Measurements from ENCODE around the gene ADGRG1.

Gene ADGRG1

DNA sequence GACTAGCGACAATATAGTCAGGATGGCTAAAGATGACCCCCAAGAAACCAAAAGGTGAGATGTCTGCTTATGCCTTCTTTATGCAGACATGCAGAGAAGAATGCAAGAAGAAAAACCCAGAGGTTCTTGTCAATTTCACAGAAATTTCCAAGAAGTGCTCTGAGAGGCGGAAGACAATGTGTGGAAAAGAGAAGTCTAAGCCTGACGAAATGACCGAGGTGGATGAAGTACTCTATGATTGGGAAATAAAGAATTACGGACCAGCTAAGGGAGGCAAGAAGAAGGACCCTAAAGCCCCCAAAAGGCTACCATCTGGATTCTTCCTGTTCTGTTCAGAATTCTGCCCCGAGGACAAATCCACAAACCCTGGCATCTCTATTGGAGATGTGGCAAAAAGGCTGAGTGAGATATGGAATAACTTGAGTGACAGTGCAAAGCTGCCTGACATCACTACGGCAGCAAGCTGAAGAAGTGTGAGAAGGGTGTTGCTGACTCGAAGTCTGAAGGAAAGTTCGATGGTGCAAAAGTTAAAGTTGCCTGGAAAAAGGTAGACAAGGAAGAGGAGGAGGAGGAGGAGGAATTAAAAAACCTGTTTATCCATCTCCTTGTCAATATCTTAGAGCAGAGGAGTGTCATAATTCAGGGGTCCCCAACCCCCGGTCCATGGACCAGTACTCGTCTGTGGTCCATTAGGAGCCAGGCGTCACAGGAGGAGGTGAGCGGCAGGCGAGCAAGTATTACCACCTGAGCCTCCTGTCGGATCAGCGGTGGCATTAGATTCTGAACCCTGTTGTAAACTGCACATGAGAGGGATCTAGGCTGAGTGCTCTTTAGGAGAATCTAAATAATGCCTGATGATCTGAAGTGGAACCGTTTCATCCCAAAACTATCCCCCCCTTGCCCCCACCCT is 25.1 kb upstream of the ADGRG1 start:
- DNase-seq = no peak
- intact Hi-C loops (cut with DNase I) = no loop called here

DNA sequence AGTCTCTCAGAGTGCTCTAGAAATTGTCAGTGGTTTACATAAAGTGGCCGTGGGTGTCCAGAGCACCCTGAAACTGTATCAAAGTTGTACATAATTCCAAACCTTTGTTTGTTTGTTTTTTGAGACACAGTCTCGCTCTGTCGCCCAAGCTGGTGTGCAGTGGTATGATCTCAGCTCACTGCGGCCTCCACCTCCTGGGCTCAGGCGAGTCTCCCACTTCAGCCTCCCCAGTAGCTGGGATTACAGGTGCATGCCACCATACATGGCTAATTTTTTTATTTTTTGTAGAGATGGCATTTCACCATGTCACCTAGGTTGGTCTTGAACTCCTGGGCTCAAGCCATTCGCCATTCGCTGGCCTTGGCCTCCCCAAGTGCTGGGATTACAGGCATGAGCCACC is 24.3 kb upstream of the ADGRG1 start:
- intact Hi-C loops (cut with DNase I) = no loop called here

DNA sequence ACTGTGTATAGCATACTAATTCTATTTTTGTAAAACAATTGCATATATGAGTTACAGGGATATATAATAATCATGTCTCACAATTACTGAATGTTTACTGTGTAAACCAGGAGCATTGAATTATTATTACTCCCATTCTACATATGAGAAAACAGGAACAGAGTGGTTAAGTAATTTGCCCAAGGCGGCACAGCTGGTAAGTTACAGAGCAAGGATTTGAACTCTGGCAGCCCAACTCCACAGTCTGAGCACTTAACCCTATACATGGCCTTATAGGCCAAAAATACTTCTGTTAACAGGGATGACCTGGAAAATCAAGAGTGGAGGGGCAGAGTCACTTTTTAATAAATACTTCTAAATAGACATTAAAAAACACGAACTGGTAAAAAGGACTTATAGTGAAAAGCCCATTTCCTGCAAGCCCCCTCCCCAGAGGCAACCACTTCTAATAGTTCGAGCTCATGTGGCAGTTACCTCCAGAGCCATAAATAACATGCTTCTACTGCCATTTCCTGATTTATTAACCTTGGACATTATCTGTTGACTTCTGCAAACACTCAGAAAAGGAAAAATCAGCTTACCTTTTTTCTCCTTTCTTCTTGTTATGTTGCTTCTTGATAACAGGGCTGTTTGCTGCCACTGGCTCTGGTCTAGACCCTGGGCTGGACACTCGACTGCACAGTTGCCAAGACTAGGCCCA is 22.1 kb upstream of the ADGRG1 start:
- intact Hi-C loops (cut with DNase I) = no loop called here
- DNase-seq = no peak

More for the DNA sequence above, 24.3 kb upstream of the ADGRG1 start:
- no peak for DNase-seq

DNA sequence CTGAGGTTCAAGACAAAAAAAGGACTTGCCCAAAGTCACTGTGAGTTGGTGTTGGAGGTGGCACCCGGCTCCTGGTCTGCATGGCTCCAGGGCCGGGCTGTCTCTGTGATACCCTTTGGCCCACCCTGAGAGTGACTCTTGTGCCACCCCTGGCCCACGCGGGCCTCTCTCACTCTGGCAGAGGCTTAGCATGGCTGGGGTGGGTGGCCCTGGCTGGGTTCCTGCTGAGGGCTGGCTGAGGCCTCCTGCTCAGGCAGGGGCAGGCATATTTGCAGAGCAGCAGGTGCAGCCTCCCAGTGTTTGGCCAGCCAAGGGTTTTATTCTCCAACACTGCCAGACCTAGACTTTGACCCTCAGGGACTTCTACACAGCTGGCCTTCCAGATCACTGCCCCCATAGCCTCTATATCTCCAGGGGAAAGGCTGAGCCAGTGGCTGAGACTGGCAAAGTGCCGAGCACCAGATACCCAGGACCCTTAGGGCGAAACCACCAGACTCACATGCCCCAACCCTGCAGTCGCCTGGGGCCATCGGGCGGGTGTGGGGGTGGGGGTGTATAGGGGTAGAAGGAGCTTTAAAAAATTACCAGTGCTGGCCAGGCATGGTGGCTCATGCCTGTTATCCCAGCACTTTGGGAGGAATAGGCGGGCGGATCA is 21.5 kb upstream of the ADGRG1 start:
- intact Hi-C loops (cut with DNase I) = no loop called here

DNA sequence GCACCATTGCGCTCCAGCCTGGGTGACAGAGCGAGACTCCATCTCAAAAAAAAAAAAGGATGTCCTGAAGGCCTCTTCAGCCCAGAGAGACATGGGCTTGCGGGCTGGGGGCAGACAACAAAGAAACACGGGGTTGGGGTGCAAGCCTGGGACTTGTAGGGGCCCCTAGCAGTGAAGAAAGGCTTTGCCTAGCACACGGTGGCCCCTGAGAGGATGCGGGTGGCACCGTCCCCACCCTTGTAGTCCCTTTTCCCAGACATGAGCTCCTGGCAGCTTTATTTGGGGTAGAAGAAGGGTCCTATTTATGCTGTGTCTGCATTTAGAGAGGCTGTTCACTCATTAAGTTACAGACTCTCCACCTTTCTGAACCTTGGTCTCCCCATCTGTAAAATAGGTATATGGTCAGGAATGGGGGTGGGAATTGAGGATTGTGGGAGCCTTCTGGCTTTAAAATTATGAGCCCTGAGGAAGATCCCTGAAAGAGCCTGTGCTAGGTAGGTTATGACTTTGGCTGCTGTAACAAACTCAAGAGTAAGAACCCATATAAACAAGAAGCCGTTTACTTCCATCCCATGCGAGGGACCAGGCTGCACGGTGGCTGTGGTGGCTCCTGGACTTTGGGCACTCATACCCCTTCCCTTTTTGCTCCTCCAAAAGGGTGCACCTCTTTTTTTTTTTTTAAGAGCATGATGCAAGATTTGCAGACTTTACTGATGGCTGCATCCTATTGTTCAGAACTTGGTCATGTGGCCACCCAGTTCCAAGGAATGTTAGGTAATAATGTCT is 20.6 kb upstream of the ADGRG1 start:
- peak in 1 of 10 donors; percentile 39 for DNase-seq
- intact Hi-C loops (cut with DNase I) = no loop called here

More for the DNA sequence above, 21.5 kb upstream of the ADGRG1 start:
- peak in 1 of 10 donors; percentile 69 for DNase-seq

DNA sequence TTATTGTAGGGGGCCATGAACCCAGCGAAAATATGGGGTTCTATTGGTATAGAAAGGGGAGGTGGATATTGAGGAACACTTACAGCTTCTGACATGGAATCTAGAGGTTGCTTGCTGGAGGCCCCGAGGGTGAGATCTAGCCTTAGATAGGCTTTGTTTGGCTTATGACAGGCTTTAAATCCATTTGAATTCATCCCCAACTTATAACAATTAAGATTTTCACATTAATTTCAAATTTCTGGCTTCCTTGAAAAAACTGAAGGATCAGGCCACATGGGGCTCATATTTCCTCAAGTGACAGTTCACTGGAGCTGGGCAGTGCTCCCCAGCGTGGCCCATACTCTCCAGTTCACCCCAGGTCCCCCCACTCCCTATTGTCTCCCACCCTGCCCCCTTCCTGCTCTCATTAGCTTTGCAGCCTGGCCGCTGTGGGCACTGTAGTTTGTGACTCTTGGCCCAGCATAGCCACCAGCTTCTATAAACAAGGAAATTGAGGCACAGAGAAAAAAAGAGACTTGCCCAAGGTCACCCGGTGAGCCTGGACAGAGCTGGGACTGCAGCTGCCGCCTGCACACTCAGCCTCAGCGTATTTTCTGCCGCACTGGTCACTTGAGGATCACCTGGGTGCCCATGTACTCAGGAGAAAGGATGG is 19.8 kb upstream of the ADGRG1 start:
- DNase-seq = peak in 3 of 10 donors; percentile 7 to 33 (median 27)
- intact Hi-C loops (cut with DNase I) = no loop called here

DNA sequence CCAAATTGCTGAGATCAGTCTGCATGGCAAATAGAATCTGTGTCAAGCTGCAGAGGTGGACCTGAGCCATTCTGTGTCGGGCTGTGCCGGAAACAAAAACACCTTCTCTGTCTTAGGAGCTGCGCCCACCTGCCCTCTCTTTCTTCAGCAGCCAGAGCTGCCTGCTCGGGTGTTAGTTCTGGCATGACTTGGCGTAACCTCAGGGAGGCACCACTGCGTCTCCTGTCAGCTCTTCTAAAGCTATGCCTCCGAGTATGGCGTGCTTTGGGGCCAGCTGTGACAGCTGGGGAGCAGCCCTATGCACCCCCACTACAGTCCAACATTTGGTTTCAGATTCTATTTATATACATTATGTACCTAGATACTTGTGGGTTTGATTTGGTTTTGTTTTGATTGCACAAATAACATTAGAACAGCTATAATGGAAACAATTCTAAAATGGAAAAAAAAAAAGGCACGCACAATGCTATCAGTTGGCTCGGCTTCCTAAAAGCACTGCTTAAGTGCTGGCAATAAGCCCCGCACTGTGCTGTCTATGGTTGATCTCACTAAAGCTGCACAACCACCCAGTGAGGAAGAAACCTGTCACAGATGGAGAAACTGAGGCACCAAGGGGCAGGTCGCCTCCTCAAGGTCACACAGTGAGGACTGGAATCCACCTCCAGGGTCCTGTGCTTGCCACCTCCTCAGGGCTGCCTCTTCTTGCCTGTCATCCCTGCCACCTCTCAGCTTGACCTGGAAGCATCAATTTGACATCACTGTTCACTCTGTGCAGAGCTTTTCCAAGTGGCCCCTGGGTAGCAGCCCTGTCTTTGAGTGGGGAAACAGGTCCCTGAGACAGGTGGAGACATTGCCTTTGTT is 18.7 kb upstream of the ADGRG1 start:
- DNase-seq = peak in 5 of 10 donors; percentile 48 to 93 (median 65)
- intact Hi-C loops (cut with DNase I) = no loop called here

DNA sequence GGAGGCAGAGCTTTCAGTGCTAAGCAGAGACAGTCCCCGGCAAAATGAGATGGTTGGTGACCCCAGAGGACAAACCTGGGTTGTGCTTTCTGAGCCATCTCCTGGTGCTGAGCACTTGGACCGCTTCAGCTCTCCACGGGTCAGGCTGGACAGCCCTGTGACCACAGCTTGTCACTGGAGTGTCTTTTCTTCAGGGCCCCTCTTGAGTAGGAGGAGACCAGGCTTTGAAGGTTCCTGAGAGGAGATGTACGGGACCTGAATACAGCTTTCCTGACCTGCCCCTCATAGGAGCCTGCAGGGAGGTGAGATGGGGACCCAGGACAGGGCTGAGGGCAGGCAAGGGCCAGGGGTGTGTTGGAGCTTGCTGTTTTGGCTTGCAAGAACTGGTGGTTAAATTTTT is 17.8 kb upstream of the ADGRG1 start:
- DNase-seq = peak in 2 of 10 donors; percentile 14 to 65
- intact Hi-C loops (cut with DNase I) = no loop called here

DNA sequence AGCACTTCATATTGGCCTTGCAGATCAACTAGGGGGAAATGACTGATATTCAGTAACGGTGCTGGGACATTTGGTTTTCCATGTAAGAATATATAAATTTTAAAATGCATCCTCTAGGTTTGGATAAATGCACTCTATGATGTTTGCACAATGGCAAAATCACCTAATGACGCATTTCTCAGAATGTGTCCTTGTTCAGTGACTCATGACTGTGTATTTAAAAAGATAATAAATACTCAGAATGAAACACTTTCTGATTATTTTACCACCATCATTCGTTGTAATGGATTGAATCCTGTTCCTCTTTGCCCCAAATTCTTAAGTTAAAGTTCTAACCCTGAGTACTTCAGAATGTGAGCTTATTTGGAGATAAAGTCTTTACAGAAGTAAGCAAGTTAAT is 17.2 kb upstream of the ADGRG1 start:
- intact Hi-C loops (cut with DNase I) = no loop called here
- DNase-seq = no peak

DNA sequence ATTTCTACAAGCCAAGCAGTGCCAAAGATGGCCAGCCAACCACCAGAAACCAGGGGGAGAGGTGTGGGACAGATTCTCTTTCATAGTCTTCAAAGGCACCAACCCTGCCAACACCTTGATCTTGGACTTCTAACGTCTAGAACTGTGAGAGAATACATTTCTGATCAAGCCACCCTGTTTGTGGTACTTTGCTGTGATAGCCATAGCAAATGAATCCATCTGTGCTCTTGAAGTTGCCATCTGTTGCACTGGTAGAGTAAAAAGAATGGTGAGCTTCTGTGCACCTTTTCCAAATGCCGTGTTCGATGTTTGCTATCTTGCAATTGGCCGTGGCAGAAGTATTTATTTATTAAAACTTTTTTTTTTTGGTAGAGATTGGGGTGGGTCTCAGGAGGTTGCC is 16.7 kb upstream of the ADGRG1 start:
- no peak for DNase-seq

DNA sequence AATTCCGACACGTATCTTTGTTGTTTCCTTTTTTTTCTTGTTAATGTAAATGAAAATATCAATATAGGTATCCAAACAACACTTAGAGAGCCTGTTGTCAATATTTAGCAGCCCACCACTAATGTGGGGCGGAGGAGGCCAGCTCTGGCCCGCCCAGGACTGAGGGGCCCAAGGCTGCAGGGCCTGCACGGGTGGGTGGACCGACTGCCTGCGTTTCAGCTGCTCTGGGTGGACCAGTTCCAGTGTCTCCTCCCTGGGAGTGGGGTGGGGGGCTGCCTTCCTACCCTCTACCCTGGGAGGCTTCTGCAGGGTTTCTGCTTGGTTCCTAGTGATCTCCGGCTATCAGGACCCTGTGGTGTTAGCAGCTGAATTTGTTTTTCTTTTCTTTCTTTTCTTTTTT is 15.9 kb upstream of the ADGRG1 start:
- intact Hi-C loops (cut with DNase I) = no loop called here
- peak in 1 of 10 donors; percentile 41 for DNase-seq

More for the DNA sequence above, 16.7 kb upstream of the ADGRG1 start:
- intact Hi-C loops (cut with DNase I) = no loop called here

DNA sequence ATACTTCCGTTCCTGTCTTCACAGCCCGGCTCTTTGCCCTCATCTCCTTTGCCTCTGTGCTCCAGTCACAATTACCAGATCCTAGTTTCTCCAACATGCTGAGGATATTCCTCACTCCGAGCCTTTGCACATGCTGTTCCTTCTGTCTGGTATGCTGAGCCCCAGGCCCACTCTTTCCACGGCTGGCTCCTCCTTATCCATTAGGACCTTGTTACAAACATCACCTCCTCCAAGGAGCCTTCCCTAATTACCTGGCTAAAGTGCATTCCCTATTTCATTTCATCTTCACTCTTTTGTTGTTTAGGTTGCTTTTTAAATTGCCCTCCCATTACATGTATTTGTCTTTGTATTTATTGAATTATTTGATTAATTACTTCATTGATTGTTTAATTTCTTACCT is 14.9 kb upstream of the ADGRG1 start:
- intact Hi-C loops (cut with DNase I) = no loop called here

DNA sequence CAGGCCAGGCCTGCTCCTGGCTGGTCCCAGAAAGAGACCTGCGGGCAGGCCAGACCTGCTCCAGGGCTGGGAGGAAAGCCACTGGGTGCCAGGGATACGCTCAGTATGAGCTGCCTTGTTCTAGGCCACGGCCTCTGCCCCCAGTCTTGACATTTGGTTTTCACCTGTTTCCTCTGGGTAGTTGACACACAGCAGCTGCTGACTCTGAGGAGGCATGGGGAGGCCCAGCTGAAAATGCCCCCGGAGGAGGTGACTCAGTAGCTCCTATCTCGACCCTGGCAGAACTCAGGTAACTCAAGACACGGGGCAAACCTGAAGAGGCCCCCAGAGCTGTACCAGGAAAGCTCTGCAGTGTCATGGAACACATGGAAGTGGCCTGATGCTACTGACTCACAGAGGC is 13.9 kb upstream of the ADGRG1 start:
- DNase-seq = peak in 2 of 10 donors; percentile 4 to 35
- intact Hi-C loops (cut with DNase I) = no loop called here

More for the DNA sequence above, 14.9 kb upstream of the ADGRG1 start:
- peak in 1 of 10 donors; percentile 7 for DNase-seq

DNA sequence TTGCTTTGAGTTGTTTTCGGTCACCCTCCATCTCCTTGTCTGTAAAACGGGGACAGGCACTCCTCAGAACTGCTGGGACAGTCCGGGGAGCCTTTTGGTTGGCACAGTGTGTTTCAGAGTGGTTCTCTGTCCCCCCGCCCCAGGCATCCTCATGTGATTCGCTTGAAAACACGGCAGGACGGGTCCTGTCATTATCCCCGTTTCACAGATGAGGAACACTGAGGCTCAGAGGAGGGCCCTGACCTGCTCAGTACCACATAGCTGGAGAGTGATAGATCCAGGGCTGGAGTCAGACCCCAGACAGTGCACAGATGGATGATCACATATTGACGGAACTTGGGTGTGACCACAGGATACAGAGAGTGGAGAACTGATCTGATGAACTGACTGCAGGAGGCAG is 13.5 kb upstream of the ADGRG1 start:
- intact Hi-C loops (cut with DNase I) = no loop called here
- peak in 3 of 10 donors; percentile 13 to 68 (median 46) for DNase-seq

DNA sequence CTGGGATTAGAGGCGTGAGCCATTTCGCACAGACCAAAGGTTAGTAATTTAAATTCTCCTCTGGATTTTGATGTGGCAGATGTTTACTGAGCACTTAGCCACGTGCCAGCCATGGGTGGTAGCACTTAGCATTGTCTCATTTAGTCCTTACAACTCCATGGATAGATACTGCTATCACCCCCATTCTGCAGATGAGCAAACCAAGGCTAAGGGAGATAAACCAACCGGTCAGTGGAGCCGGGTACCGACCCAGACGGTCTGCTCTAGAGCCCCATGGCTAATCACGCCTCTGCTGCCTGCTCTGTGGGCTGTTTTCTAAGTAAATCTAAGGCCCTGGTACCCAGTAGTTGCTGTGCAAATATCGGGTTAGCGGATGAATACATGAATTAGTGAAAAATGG is 12.6 kb upstream of the ADGRG1 start:
- peak in 1 of 10 donors; percentile 4 for DNase-seq
- intact Hi-C loops (cut with DNase I) = no loop called here

DNA sequence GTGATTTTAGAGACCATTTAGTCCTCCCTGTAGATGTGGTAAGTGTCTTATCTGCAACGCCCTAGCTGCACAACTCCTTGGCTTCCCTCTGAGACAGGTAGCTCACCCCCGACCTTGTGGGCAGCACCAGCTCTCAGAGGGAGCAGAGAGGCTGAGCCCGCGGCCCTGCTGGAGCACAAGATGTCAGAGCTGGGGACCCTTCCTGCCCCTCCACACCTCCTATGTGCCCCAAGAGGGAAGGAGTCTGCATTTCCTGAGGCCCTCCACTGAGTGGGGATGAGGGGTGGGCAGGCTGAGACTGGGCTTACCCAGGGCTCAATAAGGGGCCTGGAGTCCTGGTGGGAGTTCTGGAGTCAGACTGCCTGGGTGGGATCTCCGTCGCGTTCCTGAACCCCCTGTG is 12.2 kb upstream of the ADGRG1 start:
- peak in 3 of 10 donors; percentile 7 to 52 (median 44) for DNase-seq
- intact Hi-C loops (cut with DNase I) = no loop called here

DNA sequence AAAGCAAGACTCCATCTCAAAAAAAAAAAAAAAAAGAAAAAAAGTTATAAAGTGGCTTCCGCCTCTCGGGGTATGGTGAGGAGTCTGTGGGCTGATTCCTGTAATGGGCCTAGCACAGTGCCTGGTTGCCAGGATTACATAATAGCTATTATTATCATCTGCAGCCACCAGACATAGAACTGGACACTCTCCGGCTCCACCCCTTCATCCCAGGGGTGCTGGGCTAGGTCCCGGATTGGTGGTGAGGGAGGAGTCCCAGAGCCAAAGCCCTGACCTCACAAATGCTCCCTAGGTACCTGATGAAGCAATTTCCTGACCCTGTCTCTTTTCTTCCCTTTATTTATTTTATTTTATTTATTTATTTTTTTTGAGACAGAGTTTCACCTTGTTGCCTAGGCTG is 11.6 kb upstream of the ADGRG1 start:
- peak in 1 of 10 donors; percentile 75 for DNase-seq
- intact Hi-C loops (cut with DNase I) = no loop called here

DNA sequence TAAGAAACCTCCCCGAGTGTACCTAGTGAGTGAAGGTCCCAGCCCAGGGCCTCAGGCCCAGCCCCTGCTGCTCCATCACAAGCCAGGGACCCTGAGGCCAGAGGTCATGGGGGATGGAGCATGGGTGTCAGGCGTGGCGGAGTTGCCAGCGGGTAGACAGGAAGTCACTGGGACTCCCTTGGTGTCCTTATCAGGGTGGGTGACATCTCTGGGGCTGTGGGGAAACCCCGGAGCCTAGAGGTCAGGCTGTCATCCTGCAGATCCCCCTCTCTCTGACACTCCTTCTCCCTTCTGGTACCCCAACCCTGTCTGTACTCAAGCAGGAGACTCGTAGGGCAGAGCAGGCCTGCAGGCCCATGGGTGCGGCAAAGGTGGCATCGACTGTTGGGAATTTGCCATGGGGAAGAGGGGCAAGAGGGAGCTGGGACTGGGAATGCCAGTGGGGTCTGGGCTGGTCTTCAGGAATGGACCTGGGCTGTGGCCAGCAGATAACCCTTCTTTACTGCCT is 10.8 kb upstream of the ADGRG1 start:
- DNase-seq = peak in 2 of 10 donors; percentile 11 to 72
- intact Hi-C loops (cut with DNase I) = no loop called here
